22Rv1 (cell line): ENCODE data around the gene AKAP3.

Experiments
- ZFX ChIP-seq: fragments of 450-650 bp; IDR thresholded peaks from 2 replicates; pipeline ENCODE4 v1.6.1; 2017; ENCODE audit warnings: antibody characterized with exemption, borderline replicate concordance
- TF ChIP-seq, protein P1 (sequence below): fragments of 450-650 bp; IDR thresholded peaks from 2 replicates; pipeline ENCODE4 v1.5.1; 2017; ENCODE audit warnings: mild to moderate bottlenecking

DNA sequence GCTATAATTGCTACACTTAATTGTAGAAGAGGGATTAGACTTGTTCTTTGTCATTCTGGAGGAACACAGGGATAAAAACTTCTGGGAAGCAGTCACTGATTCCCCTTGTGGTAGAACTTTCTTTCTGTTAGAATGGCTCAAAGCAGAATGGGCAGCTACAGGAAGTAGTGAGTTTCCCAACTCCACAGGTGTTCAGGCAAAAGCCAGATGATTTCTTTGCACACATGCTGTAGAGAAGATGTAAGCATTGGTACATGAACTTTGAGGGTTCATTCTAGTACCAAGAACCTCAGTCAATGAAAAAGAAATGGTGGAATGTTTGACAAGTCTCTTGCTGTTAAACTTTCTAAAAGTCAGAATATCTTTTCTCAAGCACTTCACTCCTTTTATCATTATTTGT lies 4.4 kb upstream of the AKAP3 start:
- TF ChIP-seq, protein P1, sequence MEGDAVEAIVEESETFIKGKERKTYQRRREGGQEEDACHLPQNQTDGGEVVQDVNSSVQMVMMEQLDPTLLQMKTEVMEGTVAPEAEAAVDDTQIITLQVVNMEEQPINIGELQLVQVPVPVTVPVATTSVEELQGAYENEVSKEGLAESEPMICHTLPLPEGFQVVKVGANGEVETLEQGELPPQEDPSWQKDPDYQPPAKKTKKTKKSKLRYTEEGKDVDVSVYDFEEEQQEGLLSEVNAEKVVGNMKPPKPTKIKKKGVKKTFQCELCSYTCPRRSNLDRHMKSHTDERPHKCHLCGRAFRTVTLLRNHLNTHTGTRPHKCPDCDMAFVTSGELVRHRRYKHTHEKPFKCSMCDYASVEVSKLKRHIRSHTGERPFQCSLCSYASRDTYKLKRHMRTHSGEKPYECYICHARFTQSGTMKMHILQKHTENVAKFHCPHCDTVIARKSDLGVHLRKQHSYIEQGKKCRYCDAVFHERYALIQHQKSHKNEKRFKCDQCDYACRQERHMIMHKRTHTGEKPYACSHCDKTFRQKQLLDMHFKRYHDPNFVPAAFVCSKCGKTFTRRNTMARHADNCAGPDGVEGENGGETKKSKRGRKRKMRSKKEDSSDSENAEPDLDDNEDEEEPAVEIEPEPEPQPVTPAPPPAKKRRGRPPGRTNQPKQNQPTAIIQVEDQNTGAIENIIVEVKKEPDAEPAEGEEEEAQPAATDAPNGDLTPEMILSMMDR, result no peak
- no peak for TF ChIP-seq ZFX
